Esophagus muscularis mucosa (tissue), 4 donors: Measurements from ENCODE around the gene SMARCE1. TPM values are rescaled to one million over a fixed set of nuclear protein-coding genes. Genes with fewer than 3 reads are reported as not detected.

Experiments
- DNase-seq: peaks from one replicate; pipeline ENCODE4 v3.0.0-alpha.2; 2017; ENCODE audit errors: extremely low spot score
- H3K27ac ChIP-seq, 4 donors: fragments of 200-600 bp; sonication (generic); replicated peaks in 1 of 4; 1 replicate in 3 of 4; 2 replicates in 1 of 4; pipeline ENCODE4 v1.5.1; 2016 to 2019; ENCODE audit warnings: mild to moderate bottlenecking in 1 of 4
- H3K27me3 ChIP-seq, 4 donors: fragments of 200-600 bp; sonication (generic); one replicate each; pipeline versions ENCODE4 v1.5.1 to v1.6.0; 2016 to 2019
- H3K36me3 ChIP-seq, 4 donors: fragments of 200-600 bp; sonication (generic); one replicate each; pipeline ENCODE4 v1.5.1; 2016 to 2019
- H3K4me1 ChIP-seq, 4 donors: fragments of 200-600 bp; sonication (generic); one replicate each; pipeline ENCODE4 v1.5.1; 2016 to 2019
- H3K4me3 ChIP-seq, 4 donors: fragments of 200-600 bp; sonication (generic); 1 replicate in 2 of 4; 2 replicates in 2 of 4; pipeline ENCODE4 v1.5.1; 2016 to 2019; ENCODE audit warnings: mild to moderate bottlenecking in 4 of 4, moderate library complexity in 1 of 4
- H3K9me3 ChIP-seq, 4 donors: fragments of 200-600 bp; sonication (generic); 1 replicate in 3 of 4; 2 replicates in 1 of 4; pipeline ENCODE4 v1.5.1; 2016 to 2019
- CTCF ChIP-seq, 3 experiments: fragments of 200-600 bp in 2 of 3; fragments of 450-650 bp in 1 of 3; sonication (generic) in 2 of 3; IDR thresholded peaks; one replicate each; pipeline ENCODE4 v1.5.1; 2017 to 2019; ENCODE audit warnings: antibody characterized with exemption in 3 of 3, mild to moderate bottlenecking in 2 of 3, moderate library complexity in 1 of 3
- EP300 ChIP-seq: sonication (generic); formaldehyde crosslinking; IDR thresholded peaks from one replicate; pipeline ENCODE4 v1.6.1; 2017; ENCODE audit warnings: antibody characterized with exemption
- POLR2A ChIP-seq: fragments of 450-650 bp; IDR thresholded peaks from one replicate; pipeline ENCODE4 v1.6.1; 2017; ENCODE audit warnings: antibody characterized with exemption, moderate library complexity, mild to moderate bottlenecking, low read depth
- POLR2AphosphoS5 ChIP-seq, 2 donors: sonication (generic); formaldehyde crosslinking; IDR thresholded peaks; one replicate each; pipeline ENCODE4 v1.6.1; 2017; ENCODE audit warnings: antibody characterized with exemption in 2 of 2
- WGBS: methylation state at CpG from one replicate; pipeline ENCODE4 v1.1.5; 2018; 5-methylcytosine and 5-hydroxymethylcytosine counted together
- intact Hi-C: fragments of 100-400 bp; cut with DNase I; formaldehyde crosslinking; loops from one replicate; pipeline ENCODE4 v1.15.1; 2023
- total RNA-seq, 4 donors: library from RNA; depleted of rRNA; stranded (reverse); fragments of >200 nt; gene quantifications; one replicate each; pipeline versions ENCODE4 v1.1.0 to v1.2.1, GENCODE V29; 2016

The SMARCE1 gene
- total RNA-seq, 4 donors from 2014 or later, result 86.8 to 112 (median 102) TPM

- Histone ChIP-seq H3K9me3 (no peaks in the 10 kb centered on the region), H3K27me3 (no peaks in the 10 kb centered on the region), H3K36me3 (no peaks in the 10 kb centered on the region), H3K4me3 (no peak overlapping the region), H3K4me1 (peaks cover 9 to 23% (median 18%) of the 10 kb centered on the region in 4 donors), H3K27ac (peak overlapping the region in 1 of 4 donors; percentile 10)
- DNase-seq, result no peak
- intact Hi-C loops, result no loop called here
- TF ChIP-seq POLR2A (no peak), EP300 (no peak), POLR2AphosphoS5 (IDR thresholded peaks at IDR 0.05) (no peak), CTCF (IDR thresholded peaks at IDR 0.05) (no peak)
- WGBS, result 79% methylated on average over 5 of the region's 5 CpGs
Observed at GRCh38 chr17:40651939-40652338, 4.3 kb upstream of the SMARCE1 start.

GRCh38 chr17:40648384-40648968, 858 bp upstream of the SMARCE1 start:
- Histone ChIP-seq H3K4me3 (peak overlapping the region; percentile 73 to 91 (median 80)), H3K9me3 (no peaks in the 10 kb centered on the region), H3K4me1 (peaks cover 23 to 53% (median 50%) of the 10 kb centered on the region in 4 donors), H3K36me3 (peaks cover 0 to 18% (median 11%) of the 10 kb centered on the region in 4 donors), H3K27ac (peak overlapping the region; percentile 95 to 98 (median 96)), H3K27me3 (no peaks in the 10 kb centered on the region)
- 7% methylated on average over 28 of the region's 28 CpGs for WGBS
- no peak for DNase-seq
- TF ChIP-seq POLR2A, result no peak
- intact Hi-C loops, result no loop called here

GRCh38 chr17:40646791-40647623, 611 bp downstream of the SMARCE1 start:
- intact Hi-C loops, result no loop called here
- TF ChIP-seq POLR2AphosphoS5 (IDR thresholded peaks at IDR 0.05) (no peak), EP300 (no peak), POLR2A (no peak)
- DNase-seq, result no peak
- Histone ChIP-seq H3K4me1 (peaks cover 23 to 53% (median 48%) of the 10 kb centered on the region in 4 donors), H3K36me3 (peaks cover 4 to 32% (median 22%) of the 10 kb centered on the region in 4 donors), H3K27ac (peak overlapping the region; percentile 95 to 98 (median 96)), H3K27me3 (no peaks in the 10 kb centered on the region), H3K9me3 (no peaks in the 10 kb centered on the region), H3K4me3 (peak overlapping the region; percentile 73 to 91 (median 80))
- 8% methylated on average over 16 of the region's 18 CpGs for WGBS

GRCh38 chr17:40645943-40646342, 1.7 kb downstream of the SMARCE1 start:
- no peaks in the 10 kb centered on the region for H3K9me3 ChIP-seq
- peaks cover 23 to 53% (median 50%) of the 10 kb centered on the region in 4 donors for H3K4me1 ChIP-seq
- no peaks in the 10 kb centered on the region for H3K27me3 ChIP-seq
- intact Hi-C loops, result no loop called here
- no peak for DNase-seq
- H3K27ac ChIP-seq, result no peak overlapping the region
- no peak overlapping the region for H3K4me3 ChIP-seq
- WGBS, result 68% methylated on average over 2 of the region's 2 CpGs
- TF ChIP-seq EP300 (no peak), POLR2AphosphoS5 (IDR thresholded peaks at IDR 0.05) (no peak), CTCF (IDR thresholded peaks at IDR 0.05) (no peak), POLR2A (no peak)
- H3K36me3 ChIP-seq, result peaks cover 10 to 43% (median 33%) of the 10 kb centered on the region in 4 donors

DNA sequence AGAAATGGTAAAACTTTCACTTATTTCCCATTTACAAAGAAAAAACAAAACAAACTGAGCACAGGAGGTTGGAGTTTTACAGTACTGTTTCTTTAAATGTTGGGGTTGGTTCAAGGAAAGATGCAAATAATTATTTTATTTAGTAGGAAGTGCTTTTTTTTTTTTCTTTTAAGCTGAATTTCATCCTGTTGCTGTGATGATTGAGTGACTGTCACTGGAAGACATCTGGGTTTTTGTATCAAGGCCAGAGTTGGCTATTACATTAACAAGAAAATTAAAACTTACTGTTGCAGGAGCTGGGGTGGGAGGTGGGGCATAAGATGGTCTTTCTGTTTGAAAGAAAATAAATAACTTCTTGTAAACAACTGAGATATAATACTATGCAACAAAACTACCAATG, 2.3 kb downstream of the SMARCE1 start:
- H3K27ac ChIP-seq, result no peak overlapping the region
- H3K9me3 ChIP-seq, result no peaks in the 10 kb centered on the region
- no peak for TF ChIP-seq POLR2AphosphoS5 (IDR thresholded peaks at IDR 0.05)
- TF ChIP-seq POLR2A, result no peak
- no peak for TF ChIP-seq EP300
- TF ChIP-seq CTCF (IDR thresholded peaks at IDR 0.05), result no peak
- no peaks in the 10 kb centered on the region for H3K27me3 ChIP-seq
- DNase-seq, result no peak
- H3K4me1 ChIP-seq, result peaks cover 23 to 58% (median 52%) of the 10 kb centered on the region in 4 donors
- peaks cover 10 to 50% (median 37%) of the 10 kb centered on the region in 4 donors for H3K36me3 ChIP-seq
- intact Hi-C loops, result no loop called here
- no peak overlapping the region for H3K4me3 ChIP-seq
